ENCODE results near the gene MAML3.

The MAML3 gene

DNA sequence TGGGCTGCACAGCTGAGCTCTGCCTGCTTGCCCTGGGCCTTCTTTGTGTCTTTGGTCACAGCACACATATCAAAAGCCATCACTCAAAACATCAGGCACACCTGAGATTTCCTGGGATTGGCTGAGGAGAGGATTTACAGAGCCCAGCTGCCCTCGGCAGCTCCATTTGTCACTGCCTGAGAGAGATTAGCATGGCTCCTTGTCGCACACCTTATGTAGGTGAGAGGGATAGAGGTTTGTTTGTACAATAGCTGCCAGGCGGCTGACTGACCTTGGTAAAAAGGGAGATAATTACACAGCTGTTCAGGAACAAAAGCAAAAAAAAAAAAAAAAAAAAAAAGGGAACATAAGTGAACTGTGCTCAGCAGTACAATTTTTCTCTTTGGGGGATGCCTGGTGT lies 425.1 kb downstream of the MAML3 start:
- in situ Hi-C loops (cut with MboI; ENCODE audit: low sequenced_read_pairs, unreplicated experiment) = no loop called here
- TF ChIP-seq, protein P1, sequence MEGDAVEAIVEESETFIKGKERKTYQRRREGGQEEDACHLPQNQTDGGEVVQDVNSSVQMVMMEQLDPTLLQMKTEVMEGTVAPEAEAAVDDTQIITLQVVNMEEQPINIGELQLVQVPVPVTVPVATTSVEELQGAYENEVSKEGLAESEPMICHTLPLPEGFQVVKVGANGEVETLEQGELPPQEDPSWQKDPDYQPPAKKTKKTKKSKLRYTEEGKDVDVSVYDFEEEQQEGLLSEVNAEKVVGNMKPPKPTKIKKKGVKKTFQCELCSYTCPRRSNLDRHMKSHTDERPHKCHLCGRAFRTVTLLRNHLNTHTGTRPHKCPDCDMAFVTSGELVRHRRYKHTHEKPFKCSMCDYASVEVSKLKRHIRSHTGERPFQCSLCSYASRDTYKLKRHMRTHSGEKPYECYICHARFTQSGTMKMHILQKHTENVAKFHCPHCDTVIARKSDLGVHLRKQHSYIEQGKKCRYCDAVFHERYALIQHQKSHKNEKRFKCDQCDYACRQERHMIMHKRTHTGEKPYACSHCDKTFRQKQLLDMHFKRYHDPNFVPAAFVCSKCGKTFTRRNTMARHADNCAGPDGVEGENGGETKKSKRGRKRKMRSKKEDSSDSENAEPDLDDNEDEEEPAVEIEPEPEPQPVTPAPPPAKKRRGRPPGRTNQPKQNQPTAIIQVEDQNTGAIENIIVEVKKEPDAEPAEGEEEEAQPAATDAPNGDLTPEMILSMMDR (IDR thresholded peaks at IDR 0.05; ENCODE audit: borderline replicate concordance, control extremely low read depth, extremely low read depth, insufficient read depth, missing control alignments) = no peak
- no peak for DNase-seq (ENCODE audit: low spot score)

DNA sequence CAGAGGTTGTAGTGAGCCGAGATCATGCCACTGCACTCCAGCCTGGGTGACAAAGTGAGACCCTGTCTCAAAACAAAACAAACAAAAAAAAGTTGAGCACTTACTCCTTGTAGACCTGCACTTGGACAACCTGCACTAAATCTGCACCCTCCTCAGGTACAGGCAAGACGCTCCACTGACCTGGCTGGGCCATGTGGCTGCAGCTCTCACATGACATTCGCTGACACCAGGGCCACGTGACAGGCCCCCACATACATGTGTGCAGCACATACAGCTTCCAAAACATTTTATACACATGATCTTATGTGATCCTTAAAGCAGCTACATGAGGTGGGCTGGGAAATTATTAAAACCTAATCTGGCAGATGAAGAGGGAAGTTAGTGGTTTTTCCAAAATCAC lies 425.8 kb downstream of the MAML3 start:
- no peak for DNase-seq (ENCODE audit: low spot score)
- in situ Hi-C loops (cut with MboI; ENCODE audit: low sequenced_read_pairs, unreplicated experiment) = no loop called here
- TF ChIP-seq, protein P1 (IDR thresholded peaks at IDR 0.05; ENCODE audit: borderline replicate concordance, control extremely low read depth, extremely low read depth, insufficient read depth, missing control alignments) = no peak

DNA sequence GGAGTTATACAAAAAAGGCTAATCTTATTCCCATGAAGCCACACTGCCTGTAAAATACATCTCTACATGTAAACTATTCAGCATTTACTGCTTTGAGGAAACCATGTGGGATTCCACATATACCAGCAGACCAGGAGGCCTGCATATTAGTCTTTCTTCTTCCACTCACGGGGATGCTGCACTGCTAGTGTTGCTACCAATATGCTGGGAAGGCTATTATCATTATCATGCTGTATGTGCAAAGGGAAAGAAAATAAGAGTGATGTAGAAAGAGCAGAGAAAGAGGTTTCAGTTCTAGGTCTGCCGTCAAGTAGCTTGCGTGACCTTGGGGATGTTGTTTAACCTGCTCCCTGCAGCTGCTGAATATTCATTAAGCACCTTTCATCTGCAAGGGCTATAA lies 427.4 kb downstream of the MAML3 start:
- DNase-seq (ENCODE audit: low spot score) = no peak
- in situ Hi-C loops (cut with MboI; ENCODE audit: low sequenced_read_pairs, unreplicated experiment) = no loop called here
- TF ChIP-seq, protein P1 (IDR thresholded peaks at IDR 0.05; ENCODE audit: borderline replicate concordance, control extremely low read depth, extremely low read depth, insufficient read depth, missing control alignments) = no peak

DNA sequence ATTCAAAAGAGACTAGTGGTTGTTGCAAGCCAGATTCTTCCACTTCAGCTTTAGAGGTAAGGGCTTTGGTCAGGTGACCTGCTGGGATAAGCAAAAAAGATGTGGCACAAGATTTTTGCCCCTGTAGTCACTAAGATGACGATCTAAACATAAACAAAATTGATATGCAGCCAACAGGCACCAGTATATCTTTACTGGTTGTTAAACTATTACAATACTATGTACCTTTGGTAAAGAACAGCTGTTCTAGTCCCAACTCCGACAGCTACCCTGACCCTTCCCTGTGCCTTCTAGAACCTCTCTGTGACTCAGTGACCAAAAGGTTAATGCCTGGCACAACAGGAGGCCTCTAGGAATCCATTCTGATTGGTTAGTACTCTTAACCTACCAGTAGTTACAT lies 428.7 kb downstream of the MAML3 start:
- in situ Hi-C loops (cut with MboI; ENCODE audit: low sequenced_read_pairs, unreplicated experiment) = no loop called here
- TF ChIP-seq, protein P1 (IDR thresholded peaks at IDR 0.05; ENCODE audit: borderline replicate concordance, control extremely low read depth, extremely low read depth, insufficient read depth, missing control alignments) = no peak
- no peak for DNase-seq (ENCODE audit: low spot score)

DNA sequence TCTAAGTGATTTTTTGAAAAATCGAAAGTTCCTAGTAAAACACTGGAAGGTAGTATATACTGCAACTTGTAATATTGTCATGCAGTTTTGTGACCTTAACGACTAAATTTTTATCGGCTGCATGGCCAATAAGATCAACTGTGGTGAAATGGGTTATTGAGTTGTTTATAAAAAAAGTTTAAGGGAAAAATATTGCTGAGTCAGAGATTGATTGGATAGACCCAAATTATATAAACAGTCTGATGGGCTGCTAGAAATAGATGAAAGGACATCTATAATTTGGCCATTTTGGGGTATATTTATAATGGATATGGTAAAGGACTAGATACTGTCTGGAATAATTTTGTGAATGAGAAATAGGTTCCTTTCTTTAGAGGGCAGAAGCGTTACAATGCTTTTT lies 432.2 kb downstream of the MAML3 start:
- in situ Hi-C loops (cut with MboI; ENCODE audit: low sequenced_read_pairs, unreplicated experiment) = no loop called here
- TF ChIP-seq, protein P1 (IDR thresholded peaks at IDR 0.05; ENCODE audit: borderline replicate concordance, control extremely low read depth, extremely low read depth, insufficient read depth, missing control alignments) = no peak
- no peak for DNase-seq (ENCODE audit: low spot score)

DNA sequence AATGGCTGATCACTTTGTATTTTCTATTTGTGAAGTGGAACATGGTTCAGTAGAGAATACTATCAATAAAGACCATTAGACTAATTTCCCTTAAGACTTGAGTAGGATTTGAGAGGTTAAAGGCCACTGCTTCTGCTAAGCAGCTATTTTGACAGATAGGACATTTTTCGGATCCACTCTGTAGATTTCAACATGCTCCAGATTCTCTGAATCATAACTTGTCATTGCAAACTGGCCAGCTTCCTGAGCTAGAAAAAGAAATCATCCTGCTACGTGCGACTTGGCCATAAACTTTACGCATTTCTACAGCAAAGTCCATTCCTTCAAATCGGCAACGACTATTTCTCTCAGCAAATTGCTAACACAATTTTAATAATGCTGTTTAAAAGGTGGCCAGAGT lies 433.2 kb downstream of the MAML3 start:
- TF ChIP-seq, protein P1 (IDR thresholded peaks at IDR 0.05; ENCODE audit: borderline replicate concordance, control extremely low read depth, extremely low read depth, insufficient read depth, missing control alignments) = no peak

More for the DNA sequence above, 433.2 kb downstream of the MAML3 start:
- in situ Hi-C loops (cut with MboI; ENCODE audit: low sequenced_read_pairs, unreplicated experiment) = no loop called here
- DNase-seq (ENCODE audit: low spot score) = no peak
